ENCODE results near the gene EBF4.
"Not testable (repeated sequence)": the region's sequence is repeated elsewhere in the genome, so short reads cannot be mapped to it uniquely, and the experiment has no call there.

EBF4 gene

DNA sequence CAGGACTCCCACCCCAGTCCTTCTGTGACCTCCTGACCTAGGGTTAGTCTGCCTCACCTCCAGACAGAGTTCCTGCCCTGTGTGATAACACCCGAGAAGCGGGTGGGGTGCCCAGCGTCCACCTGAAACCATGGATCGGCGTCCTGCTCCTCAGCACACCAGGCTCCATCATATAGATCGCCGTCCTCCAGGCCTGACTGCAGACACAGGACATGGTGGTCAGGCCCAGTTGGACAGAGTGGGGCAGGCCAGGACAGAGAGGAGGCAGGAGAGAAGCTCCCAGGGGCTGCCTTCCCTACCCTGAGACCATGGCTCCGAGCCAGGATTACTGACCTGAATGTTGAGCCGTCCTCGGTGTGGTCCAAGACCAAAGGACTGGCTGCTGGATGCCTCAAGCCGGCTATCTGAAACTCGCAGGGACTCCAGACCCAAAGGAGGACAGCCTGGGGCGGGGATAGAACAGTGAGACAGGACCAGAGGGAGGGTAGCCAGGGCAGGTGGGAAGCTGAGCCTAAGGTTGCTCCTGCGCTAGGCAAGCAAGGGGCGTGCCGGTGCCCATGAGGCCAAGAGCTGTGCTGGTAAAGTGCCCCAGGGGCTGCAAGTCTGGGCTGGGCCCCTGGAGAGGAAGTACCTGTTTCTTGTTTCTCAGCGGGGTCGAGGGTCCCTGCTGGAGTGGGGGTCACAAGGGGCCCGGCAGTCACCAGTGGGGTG is 105.7 kb downstream of the EBF4 start:
- Mint-ChIP-seq H3K27ac (no peak overlapping the region), H3K4me1 (ENCODE audit: low read depth) (peaks cover 30% of the 10 kb centered on the region), H3K27me3 (peaks cover 51% of the 10 kb centered on the region), H3K9me3 (no peaks in the 10 kb centered on the region), H3K4me3 (no peak overlapping the region), H3K36me3 (ENCODE audit: low read depth) (no peaks in the 10 kb centered on the region)
- intact Hi-C loops (cut with micrococcal nuclease) = no loop called here

DNA sequence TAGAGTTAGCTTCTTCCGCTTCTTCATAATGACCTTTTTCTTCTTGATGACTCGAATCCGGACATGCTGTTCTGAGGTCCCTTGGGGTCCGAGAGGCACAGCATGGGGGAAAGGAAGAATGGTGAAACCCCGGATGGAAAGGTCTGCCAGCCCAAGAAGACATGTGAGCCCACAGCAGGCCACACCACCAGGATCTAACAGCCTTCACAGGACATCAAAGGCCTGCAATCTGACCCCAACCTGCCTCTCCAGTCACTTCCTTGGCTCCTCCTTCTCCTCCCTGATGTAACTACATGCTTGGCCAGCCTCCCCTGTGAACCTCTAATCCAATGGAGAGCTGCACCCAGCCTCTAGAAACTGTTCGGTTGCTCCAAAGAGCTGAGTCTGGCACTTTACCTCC is 106.2 kb downstream of the EBF4 start:
- H3K27me3 Mint-ChIP-seq = peaks cover 51% of the 10 kb centered on the region
- peaks cover 30% of the 10 kb centered on the region for H3K4me1 Mint-ChIP-seq (ENCODE audit: low read depth)
- intact Hi-C loops (cut with micrococcal nuclease) = no loop called here
- no peaks in the 10 kb centered on the region for H3K9me3 Mint-ChIP-seq
- no peaks in the 10 kb centered on the region for H3K36me3 Mint-ChIP-seq (ENCODE audit: low read depth)
- peak overlapping the region; percentile 50 for H3K27ac Mint-ChIP-seq
- H3K4me3 Mint-ChIP-seq = no peak overlapping the region

DNA sequence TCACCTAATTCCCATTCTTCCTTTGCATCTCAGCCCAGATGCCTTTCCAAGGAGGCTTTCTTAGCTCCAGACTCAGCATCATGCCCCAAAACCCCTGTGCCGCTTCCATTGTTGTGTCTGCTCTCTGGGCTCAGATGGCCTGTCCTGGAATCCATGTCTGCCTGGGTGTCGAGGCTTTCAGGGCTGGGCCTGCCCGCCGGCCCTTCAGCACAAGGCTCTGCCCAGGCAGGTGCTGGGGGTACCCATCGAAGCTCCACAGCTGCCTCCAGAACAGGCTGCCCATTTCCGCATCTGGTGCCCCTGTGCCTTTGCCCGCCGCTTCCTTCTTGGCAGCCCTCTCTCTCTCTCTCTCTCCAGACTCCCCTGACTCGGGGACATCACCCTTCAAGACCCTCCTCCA is 106.7 kb downstream of the EBF4 start:
- H3K9me3 Mint-ChIP-seq = no peaks in the 10 kb centered on the region
- intact Hi-C loops (cut with micrococcal nuclease) = no loop called here
- H3K27me3 Mint-ChIP-seq = peaks cover 56% of the 10 kb centered on the region
- H3K36me3 Mint-ChIP-seq (ENCODE audit: low read depth) = no peaks in the 10 kb centered on the region
- peaks cover 30% of the 10 kb centered on the region for H3K4me1 Mint-ChIP-seq (ENCODE audit: low read depth)
- H3K27ac Mint-ChIP-seq = peak overlapping the region; percentile 50
- peak overlapping the region; percentile 73 for H3K4me3 Mint-ChIP-seq

DNA sequence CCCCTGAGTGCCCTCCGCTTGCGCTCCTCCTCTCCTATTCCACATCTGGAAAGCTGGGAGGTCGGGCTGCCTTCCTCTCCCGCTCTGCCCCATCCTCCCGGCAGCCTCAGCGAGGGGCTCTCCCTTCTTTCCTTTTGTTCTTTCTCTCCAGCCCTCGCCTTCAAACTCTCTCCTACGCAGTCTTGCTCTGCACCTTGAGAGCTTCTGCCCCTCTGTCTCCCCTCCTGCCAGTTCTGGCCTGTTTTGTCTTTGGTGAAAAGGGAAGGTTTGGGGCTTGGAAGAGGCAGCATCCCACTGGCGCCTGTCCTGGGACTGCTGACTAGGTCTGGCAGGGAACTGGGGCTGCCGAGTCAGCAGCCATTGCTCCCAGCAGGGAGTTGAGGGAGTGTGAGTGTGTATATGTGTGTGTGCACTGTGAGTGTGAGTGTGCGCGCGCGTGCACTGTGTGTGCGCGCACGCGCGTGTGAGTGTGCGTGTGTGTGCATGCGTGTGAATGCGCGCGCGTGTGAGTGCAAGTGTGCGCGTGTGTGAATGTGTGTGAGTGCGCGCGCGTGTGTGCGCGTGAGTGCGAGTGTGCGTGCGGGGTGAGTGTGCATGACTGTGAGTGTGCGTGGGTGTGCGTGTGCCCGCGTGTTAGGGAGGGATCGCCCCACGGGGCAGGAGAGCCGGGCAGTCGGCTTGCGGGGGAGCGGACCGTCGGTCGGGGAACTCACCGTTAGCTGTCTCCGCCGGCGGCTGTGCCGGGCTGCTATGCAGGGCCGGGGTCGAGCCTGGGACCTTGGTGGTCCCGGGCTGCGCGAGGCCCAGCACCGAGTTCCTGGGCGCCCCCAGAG is 107.3 kb downstream of the EBF4 start:
- no peaks in the 10 kb centered on the region for H3K36me3 Mint-ChIP-seq (ENCODE audit: low read depth)
- H3K4me1 Mint-ChIP-seq (ENCODE audit: low read depth) = peaks cover 30% of the 10 kb centered on the region
- intact Hi-C loops (cut with micrococcal nuclease) = no loop called here
- no peaks in the 10 kb centered on the region for H3K9me3 Mint-ChIP-seq
- peak overlapping the region; percentile 73 for H3K4me3 Mint-ChIP-seq
- H3K27me3 Mint-ChIP-seq = peaks cover 62% of the 10 kb centered on the region
- peak overlapping the region; percentile 50 for H3K27ac Mint-ChIP-seq

DNA sequence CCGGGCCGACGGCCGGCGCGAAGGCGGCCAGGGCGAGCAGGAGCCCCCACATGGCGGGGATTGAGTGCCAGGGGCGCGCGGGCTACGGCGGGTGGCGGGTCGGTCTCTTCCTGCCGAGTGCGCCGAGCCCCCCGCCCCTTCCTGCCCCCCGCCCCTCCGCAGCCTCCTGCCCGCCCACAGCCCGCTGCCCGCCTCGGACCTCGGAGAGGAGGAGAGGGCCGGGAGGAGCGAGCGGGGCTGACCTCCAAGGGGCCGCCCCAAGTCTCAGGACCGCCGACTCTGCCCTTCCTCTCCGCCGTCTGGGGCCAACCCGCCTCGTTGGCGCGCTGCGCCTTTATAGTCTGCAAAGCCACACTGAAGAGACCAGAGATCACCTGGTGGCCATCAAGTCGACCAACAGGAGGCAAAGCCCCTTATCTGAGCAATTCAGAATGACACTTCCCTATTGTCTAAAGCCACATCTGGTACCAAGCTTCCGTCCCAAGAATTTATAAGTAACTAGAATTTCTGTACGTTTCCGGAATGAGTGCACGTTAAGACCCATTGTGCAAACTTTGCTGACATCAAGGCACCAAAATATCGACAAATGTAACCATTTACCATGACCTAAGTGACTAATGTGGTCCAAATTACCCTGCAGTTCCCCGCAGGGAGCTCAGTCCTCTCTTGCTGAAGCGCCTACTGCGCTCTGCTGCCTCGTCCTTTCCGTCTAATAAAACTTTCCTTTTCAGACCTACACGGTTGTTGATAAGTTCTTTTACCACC is 108.1 kb downstream of the EBF4 start, which contains the start of gene CPXM1:
TSS of gene CPXM1 (minus strand) at position 107 of the 765 bp plus-strand sequence. CDS start at position 52, 55 bp downstream.
- peak within 1 kb of the TSS; percentile 50 for H3K27ac Mint-ChIP-seq
- intact Hi-C loops (cut with micrococcal nuclease) = no loop called here
- peak within 1 kb of the TSS; percentile 73 for H3K4me3 Mint-ChIP-seq
- no peaks in the 10 kb centered on the region for H3K9me3 Mint-ChIP-seq
- H3K27me3 Mint-ChIP-seq = peaks cover 70% of the 10 kb centered on the region
- H3K4me1 Mint-ChIP-seq (ENCODE audit: low read depth) = peaks cover 30% of the 10 kb centered on the region
- H3K36me3 Mint-ChIP-seq (ENCODE audit: low read depth) = no peaks in the 10 kb centered on the region

GRCh38 chr20:2801286-2801728 is 108.7 kb downstream of the EBF4 start:
- peaks cover 30% of the 10 kb centered on the region for H3K4me1 Mint-ChIP-seq (ENCODE audit: low read depth)
- H3K36me3 Mint-ChIP-seq (ENCODE audit: low read depth) = no peaks in the 10 kb centered on the region
- peaks cover 76% of the 10 kb centered on the region for H3K27me3 Mint-ChIP-seq
- peak overlapping the region; percentile 71 for H3K4me3 Mint-ChIP-seq
- H3K9me3 Mint-ChIP-seq = no peaks in the 10 kb centered on the region
- peak overlapping the region; percentile 12 for H3K27ac Mint-ChIP-seq
- intact Hi-C loops (cut with micrococcal nuclease) = no loop called here

DNA sequence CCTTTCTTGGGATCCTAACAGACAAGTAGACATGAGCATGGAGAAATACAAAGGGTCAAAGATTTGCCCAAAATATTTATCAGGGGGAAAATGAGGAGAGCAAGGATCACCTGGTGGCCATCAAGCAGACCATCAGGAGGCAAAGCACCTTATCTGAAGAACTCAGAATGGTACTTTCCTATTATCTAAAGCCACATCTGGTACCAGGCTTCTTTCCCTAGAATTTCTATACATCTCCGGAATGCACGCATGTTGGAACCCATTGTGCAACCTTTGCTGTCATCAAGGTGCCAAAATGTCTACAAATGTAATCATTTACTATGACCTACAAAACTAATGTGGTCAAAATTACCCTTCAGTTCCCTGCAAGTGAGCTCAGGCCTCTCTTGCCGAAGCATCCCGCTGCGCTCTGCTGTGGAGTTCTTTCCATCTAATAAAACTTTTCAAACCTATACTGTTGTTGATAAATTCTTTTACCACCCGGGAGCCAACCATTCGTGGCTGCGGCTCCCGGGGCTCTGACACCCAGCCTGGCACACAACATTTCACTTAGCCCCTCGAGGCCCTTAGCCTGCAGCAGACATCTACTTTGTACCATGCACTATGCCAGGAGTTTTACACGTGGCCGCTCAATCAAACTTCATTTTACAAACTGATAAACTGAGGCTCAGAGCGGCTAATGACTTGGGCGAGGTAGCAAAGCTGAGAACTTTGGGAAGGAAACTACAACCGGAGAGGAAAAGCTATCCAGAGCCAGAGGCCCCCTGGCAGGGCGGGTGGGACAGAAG is 111.7 kb downstream of the EBF4 start:
- no peaks in the 10 kb centered on the region for H3K36me3 Mint-ChIP-seq (ENCODE audit: low read depth)
- H3K27me3 Mint-ChIP-seq = peaks cover 79% of the 10 kb centered on the region
- H3K4me3 Mint-ChIP-seq = no peak overlapping the region
- intact Hi-C loops (cut with micrococcal nuclease) = no loop called here
- peaks cover 25% of the 10 kb centered on the region for H3K4me1 Mint-ChIP-seq (ENCODE audit: low read depth)
- H3K9me3 Mint-ChIP-seq = no peaks in the 10 kb centered on the region
- H3K27ac Mint-ChIP-seq = no peak overlapping the region

DNA sequence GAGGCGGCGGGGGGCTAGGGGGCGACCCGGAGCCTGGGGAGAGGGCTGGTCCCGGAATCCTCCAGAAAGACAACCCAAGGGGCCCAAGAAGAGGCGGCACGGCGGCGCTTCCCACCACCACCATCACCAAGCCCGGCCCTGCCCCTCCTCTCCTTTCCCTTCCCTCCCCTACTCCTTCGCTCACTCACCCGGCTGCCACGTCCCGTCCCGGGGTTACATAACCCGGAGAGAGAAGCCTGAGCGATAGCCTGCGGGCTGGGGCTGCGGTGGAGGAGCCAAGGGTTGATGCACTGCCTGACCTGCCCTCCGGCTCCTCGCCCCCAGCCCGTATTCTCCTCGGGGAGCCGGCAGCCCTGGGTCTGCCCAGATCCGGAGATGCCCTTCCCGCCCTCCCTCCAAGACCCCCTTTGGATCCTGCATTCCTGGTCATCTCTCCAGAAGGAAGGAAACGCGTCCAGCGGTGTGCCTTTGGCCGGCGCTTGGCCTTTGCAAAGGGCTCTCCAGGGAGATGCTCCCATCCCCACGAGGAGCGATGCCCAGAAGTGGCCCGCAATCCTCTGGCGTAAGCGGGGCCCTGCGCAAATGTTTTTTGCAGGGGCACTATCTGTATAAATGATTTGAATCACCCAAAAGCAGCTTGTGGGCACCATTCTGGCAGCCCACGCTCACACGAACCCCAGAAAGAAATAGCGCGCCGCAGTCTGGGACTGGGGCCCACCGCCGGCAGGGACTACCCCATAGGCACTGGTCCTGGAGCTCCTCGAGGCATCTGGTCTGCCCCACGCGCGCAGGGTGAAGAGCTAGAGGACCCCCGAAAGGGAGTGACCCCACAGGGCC is 112.5 kb downstream of the EBF4 start:
- intact Hi-C loops (cut with micrococcal nuclease) = no loop called here
- Mint-ChIP-seq H3K36me3 (ENCODE audit: low read depth) (no peaks in the 10 kb centered on the region), H3K27me3 (peaks cover 76% of the 10 kb centered on the region)

GRCh38 chr20:2805689-2806350 is 113.2 kb downstream of the EBF4 start:
- H3K9me3 Mint-ChIP-seq = no peaks in the 10 kb centered on the region
- peaks cover 11% of the 10 kb centered on the region for H3K4me1 Mint-ChIP-seq (ENCODE audit: low read depth)
- H3K36me3 Mint-ChIP-seq (ENCODE audit: low read depth) = no peaks in the 10 kb centered on the region
- intact Hi-C loops (cut with micrococcal nuclease) = no loop called here
- H3K27me3 Mint-ChIP-seq = peaks cover 74% of the 10 kb centered on the region
- no peak overlapping the region for H3K4me3 Mint-ChIP-seq
- no peak overlapping the region for H3K27ac Mint-ChIP-seq

More for the DNA sequence above, 112.5 kb downstream of the EBF4 start:
- no peaks in the 10 kb centered on the region for H3K9me3 Mint-ChIP-seq
- H3K4me1 Mint-ChIP-seq (ENCODE audit: low read depth) = peaks cover 16% of the 10 kb centered on the region
- H3K27ac Mint-ChIP-seq = no peak overlapping the region
- no peak overlapping the region for H3K4me3 Mint-ChIP-seq

DNA sequence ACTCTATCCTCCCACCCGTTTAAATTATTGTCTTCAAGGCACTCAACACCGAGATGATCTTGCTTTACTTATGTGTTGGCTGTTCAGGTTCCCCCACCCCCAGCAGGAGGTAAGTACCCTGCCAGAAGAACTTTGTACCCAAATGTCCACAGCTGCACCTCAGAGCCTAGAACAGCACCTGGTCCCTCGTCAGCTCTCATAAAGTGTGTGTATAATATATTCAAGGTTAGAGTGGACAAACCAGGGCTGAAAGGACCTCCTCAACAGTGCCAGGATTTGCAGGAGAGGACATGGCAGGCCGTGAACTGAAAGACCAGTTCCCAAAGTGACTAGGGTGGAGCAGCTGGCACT is 113.7 kb downstream of the EBF4 start:
- intact Hi-C loops (cut with micrococcal nuclease) = no loop called here
- Mint-ChIP-seq H3K4me3 (no peak overlapping the region), H3K27me3 (peaks cover 71% of the 10 kb centered on the region), H3K9me3 (no peaks in the 10 kb centered on the region), H3K4me1 (ENCODE audit: low read depth) (peaks cover 6% of the 10 kb centered on the region), H3K36me3 (ENCODE audit: low read depth) (no peaks in the 10 kb centered on the region), H3K27ac (no peak overlapping the region)

DNA sequence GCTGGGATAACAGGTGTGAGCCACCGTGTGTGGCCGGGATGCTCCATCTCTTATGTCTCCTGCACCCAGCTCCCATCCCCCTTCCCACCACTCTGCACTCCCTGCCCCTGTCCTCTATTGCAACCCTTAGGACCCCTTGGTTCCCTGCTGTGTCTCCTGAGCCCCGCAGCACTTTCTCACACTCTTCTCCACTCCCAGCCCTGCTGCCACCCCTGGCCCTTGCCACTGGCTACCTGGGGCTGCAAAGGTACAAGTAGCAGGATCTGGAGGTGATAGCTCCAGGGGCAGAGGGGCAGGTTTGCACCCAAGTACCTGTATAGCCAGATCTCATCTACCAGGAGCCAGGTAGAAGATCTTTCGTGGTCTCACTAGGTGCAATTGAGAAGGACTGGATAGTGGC is 114.4 kb downstream of the EBF4 start:
- H3K36me3 Mint-ChIP-seq (ENCODE audit: low read depth) = no peaks in the 10 kb centered on the region
- no peak overlapping the region for H3K27ac Mint-ChIP-seq
- H3K4me1 Mint-ChIP-seq (ENCODE audit: low read depth) = peaks cover 4% of the 10 kb centered on the region
- peaks cover 2% of the 10 kb centered on the region for H3K9me3 Mint-ChIP-seq
- H3K27me3 Mint-ChIP-seq = peaks cover 68% of the 10 kb centered on the region
- H3K4me3 Mint-ChIP-seq = no peak overlapping the region
- intact Hi-C loops (cut with micrococcal nuclease) = no loop called here

DNA sequence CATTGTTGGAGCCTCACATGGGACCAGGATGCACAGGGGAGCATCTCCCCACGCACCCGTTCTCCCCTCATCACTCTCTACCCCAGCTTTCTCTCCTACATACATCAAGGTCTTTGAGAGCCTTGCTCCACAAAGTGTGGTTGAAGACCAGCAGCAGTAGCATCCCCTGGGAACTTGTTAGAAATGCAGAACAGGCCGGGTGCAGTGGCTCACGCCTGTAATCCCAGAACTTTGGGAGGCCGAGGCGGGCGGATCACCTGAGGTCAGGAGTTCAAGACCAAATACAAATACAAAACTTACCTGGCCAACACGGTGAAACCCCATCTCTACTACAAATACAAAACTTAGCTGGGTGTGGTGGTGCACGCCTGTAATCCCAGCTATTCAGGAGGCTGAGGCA is 115.3 kb downstream of the EBF4 start:
- H3K4me1 Mint-ChIP-seq (ENCODE audit: low read depth); H3K4me3 Mint-ChIP-seq; H3K27ac Mint-ChIP-seq; H3K36me3 Mint-ChIP-seq (ENCODE audit: low read depth); H3K9me3 Mint-ChIP-seq; intact Hi-C loops (cut with micrococcal nuclease): not testable (repeated sequence)
- peaks cover 63% of the 10 kb centered on the region for H3K27me3 Mint-ChIP-seq

Data from dendritic cell treated with granulocyte-macrophage colony-stimulating factor and Interleukin-4, amounts not matched to agents 40 ng/mL and 50 ng/mL, for 4 days (primary cell).